ENCODE data around the gene TRIM39.

DNA sequence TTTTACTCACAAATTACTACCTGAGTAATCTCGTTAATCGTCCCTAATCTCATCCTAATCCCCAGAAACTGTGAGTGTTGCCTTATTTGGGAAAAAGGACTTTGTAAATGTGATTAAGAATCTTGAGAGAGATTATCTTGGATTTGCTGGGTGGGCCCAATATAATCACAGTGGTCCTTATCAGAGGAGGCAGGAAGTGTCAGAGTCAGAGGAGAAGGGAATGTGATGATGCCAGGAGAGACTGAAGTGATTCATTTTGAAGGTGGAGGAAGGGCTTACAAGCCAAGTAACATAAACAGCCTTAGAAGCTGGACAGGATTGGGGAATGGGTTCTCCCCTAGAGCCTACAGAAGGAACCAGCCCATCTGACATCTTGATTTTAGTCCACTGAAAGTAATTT, 34.9 kb downstream of the TRIM39 start:
- TF ChIP-seq, protein P1, sequence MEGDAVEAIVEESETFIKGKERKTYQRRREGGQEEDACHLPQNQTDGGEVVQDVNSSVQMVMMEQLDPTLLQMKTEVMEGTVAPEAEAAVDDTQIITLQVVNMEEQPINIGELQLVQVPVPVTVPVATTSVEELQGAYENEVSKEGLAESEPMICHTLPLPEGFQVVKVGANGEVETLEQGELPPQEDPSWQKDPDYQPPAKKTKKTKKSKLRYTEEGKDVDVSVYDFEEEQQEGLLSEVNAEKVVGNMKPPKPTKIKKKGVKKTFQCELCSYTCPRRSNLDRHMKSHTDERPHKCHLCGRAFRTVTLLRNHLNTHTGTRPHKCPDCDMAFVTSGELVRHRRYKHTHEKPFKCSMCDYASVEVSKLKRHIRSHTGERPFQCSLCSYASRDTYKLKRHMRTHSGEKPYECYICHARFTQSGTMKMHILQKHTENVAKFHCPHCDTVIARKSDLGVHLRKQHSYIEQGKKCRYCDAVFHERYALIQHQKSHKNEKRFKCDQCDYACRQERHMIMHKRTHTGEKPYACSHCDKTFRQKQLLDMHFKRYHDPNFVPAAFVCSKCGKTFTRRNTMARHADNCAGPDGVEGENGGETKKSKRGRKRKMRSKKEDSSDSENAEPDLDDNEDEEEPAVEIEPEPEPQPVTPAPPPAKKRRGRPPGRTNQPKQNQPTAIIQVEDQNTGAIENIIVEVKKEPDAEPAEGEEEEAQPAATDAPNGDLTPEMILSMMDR (IDR thresholded peaks at IDR 0.05), result no peak
- TF ChIP-seq POLR2A (IDR thresholded peaks at IDR 0.05), result no peak

Data from heart left ventricle (tissue), 13 donors.